HG03139 (cell line): ENCODE results near the gene MED8.

ENCODE experiments used
- ATAC-seq: cut with Tn5 transposase; IDR thresholded peaks from one replicate; pipeline ENCODE4 v1.9.1; 2021; ENCODE audit not compliant: unreplicated experiment

Gene MED8

DNA sequence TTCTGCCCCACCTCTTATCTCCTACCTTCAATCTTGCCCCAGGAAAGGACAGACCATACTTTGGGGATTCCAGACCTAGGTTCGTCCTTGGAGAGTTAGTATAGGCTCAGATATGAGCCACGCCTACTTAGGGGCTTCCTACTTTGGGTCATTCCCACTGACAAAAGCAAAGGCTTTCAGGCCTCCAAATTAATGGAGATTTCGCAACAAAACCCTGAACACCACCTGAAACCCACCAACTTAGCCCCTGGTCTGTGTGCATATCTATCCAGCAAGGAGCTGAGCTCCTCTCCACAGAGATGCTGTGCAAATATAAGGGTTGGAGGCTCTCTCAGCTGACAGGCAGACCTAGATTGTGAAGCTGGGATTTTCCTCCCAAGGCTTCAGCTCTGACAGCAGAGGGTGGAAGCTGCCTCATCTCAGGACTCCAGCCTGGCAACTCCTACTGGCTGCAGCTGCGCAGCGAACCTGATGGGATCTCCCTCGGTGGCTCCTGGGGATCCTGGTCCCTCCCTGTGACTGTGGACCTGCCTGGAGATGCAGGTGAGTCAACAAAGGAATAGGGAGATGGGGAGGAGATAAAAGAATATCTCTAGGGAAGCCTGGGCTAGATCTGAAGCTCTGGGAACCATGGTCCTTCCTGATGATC is 49.9 kb downstream of the MED8 start:
- no peak for ATAC-seq

DNA sequence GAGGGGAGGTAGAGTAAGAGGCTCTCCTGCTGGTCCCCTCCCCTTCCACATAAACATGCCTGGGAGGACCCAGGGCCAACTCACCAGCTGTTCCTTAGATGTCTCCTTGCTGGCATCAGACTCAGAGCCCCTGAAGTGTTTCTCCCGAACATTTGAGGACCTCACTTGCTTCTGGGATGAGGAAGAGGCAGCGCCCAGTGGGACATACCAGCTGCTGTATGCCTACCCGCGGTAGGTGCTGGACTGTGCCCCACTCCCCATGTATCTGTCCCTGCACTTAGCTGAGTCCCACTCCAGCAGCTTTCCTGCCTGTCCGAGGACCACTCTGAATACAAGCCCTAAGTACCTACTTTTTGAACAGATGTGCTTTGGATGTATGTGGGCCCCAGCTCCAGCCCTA is 51.6 kb downstream of the MED8 start:
- no peak for ATAC-seq

DNA sequence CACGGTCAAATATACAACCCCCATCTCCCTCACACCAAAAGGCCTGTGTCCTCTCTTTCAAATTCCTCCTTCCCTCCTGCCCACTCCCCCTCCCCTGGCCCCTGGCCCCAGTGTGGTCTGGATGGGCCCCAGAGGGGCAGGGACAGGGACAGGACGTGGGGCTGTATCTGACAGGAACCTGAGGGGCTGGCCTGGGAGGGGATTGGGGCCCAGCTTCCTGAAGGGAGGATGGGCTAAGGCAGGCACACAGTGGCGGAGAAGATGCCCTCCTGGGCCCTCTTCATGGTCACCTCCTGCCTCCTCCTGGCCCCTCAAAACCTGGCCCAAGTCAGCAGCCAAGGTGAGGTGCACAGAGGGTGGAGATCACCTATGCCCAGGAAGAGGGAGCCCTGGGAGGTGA is 52.0 kb downstream of the MED8 start, which contains the start of gene MPL:
Gene MPL (plus strand): TSS at position 231 of the 400 bp plus-strand sequence. CDS start 31 bp downstream, at position 262.
- ATAC-seq, result no peak

- no peak for ATAC-seq
These were observed 55.0 kb downstream of the MED8 start for GRCh38 chr1:43334453-43335205.
